ENCODE measurements around the gene SLC24A3.

The SLC24A3 gene

DNA sequence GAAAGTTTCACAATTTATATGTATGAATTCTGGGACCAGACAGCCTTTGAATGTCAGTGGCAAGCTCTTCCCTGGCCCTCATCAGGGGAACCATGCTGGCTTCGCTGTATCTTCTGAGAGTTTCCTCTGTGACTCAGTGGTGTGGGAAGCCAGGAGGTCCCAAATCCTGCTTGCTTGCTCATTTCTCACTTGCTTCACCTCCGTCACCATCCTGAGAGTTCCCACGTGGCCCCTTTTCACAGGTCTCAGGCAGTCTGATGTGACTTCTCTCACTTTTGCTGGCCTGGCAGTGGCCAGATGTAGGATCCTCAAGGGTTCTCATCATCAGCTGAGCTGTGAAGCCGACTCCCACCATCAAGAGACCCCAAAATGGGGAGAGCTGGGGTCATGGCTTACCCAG is 517.2 kb downstream of the SLC24A3 start:
- TF ChIP-seq, protein P1, sequence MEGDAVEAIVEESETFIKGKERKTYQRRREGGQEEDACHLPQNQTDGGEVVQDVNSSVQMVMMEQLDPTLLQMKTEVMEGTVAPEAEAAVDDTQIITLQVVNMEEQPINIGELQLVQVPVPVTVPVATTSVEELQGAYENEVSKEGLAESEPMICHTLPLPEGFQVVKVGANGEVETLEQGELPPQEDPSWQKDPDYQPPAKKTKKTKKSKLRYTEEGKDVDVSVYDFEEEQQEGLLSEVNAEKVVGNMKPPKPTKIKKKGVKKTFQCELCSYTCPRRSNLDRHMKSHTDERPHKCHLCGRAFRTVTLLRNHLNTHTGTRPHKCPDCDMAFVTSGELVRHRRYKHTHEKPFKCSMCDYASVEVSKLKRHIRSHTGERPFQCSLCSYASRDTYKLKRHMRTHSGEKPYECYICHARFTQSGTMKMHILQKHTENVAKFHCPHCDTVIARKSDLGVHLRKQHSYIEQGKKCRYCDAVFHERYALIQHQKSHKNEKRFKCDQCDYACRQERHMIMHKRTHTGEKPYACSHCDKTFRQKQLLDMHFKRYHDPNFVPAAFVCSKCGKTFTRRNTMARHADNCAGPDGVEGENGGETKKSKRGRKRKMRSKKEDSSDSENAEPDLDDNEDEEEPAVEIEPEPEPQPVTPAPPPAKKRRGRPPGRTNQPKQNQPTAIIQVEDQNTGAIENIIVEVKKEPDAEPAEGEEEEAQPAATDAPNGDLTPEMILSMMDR (conservative IDR thresholded peaks at IDR 0.05; ENCODE audit: low read length), result no peak
- DNase-seq (ENCODE audit: low read depth), result no peak
- H3K4me3 ChIP-seq (ENCODE audit: low read length), result no peak overlapping the region

DNA sequence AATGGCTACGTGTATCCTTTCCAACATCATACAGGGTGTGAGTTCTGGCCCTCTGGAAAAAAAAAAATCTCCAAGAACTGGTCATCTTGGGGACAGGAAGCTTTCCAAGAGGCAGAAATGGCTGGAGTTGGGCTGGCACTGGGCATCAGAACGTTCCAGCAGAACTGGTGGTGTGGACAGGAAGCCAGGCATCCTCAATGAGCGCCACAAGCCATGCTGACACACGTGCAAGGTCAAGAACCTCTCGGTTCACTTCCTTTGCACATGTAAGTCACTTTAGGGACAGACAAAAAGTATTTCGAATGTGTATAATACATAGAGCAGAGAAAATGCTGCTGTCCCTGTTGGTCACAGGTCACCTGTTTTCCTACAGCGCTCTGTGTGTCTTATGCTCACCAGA is 518.3 kb downstream of the SLC24A3 start:
- TF ChIP-seq, protein P1 (conservative IDR thresholded peaks at IDR 0.05; ENCODE audit: low read length), result no peak
- no peak overlapping the region for H3K4me3 ChIP-seq (ENCODE audit: low read length)
- no peak for DNase-seq (ENCODE audit: low read depth)

DNA sequence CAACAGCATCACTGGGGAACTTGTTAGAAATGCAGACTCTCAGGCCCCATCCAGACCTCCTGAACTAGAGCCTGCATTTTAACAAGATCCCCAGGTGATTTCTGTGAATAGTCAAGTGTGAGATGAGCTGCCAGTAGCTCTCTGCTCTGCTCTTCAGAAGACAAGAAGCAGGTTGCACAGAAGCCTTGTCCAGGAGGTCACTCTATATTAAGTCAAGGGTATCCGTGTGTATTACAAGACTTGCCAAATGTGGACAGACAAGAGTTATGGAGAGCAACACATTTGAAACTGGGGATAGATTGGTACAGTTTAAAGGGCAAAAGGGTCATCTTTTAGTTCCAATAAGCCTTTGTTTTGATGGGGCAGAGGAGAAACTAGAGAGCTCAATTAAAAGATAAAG is 522.4 kb downstream of the SLC24A3 start:
- no peak overlapping the region for H3K4me3 ChIP-seq (ENCODE audit: low read length)

DNA sequence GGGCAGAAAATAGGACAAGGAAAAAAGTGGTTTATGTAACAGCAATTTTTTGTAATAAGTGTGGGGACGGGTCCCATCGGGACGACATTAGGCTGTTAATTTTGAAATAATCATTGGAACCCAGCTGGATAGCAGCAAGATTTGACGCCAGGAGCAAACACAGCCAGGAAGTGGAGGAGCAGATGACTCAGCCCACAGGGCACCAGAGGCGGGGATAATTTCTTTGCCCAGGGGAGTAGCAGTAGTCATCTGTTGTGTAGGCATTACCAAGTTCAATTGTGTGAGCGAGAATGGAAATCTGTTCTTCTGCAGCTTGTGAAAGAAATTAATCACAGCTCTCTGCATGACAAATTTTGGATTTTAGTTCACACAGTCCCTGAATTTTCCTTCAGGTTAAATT is 523.0 kb downstream of the SLC24A3 start:
- H3K4me3 ChIP-seq (ENCODE audit: low read length), result no peak overlapping the region
- peak; percentile 88 for DNase-seq (ENCODE audit: low read depth)

More for the DNA sequence above, 522.4 kb downstream of the SLC24A3 start:
- no peak for DNase-seq (ENCODE audit: low read depth)
- TF ChIP-seq, protein P1 (conservative IDR thresholded peaks at IDR 0.05; ENCODE audit: low read length), result no peak

DNA sequence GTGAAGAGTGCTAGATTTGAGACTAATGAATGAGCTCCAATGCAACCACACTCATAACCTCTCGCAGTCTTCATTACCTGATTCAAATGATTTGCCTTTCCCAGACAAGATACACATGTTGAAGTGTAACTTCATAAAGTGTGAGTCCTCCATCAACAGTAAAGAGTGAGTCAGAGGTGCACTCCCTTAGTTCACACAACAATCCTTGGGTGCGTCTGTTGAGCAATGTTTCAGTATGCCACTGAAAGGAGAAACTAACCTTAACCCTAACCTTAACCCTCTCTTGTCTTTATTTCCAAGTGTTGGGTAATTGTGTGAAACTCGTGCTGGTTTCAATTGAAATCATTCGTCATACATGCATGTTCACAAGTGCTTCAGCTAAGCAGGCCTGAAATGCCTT is 524.6 kb downstream of the SLC24A3 start:
- no peak overlapping the region for H3K4me3 ChIP-seq (ENCODE audit: low read length)
- DNase-seq (ENCODE audit: low read depth), result peak; percentile 76

More for the DNA sequence above, 523.0 kb downstream of the SLC24A3 start:
- TF ChIP-seq, protein P1 (conservative IDR thresholded peaks at IDR 0.05; ENCODE audit: low read length), result no peak

DNA sequence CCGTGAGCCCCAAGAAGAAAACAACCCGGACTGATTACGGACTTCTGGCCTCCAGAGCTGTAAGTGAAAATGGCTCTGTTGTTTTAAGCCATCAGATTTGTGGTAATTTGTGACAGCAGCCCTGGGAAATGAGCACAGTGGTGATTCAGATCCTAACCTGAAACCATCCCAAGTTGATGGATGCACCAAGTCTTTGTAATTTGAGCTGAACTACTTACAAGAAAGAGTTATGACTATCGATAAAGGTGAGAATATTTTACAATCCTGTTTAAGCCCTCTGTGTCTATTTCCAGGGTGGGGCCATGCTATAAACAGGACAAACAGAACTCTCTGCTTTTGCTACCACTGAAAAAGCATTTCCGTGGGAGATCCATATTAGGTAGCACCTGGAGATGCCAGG is 526.5 kb downstream of the SLC24A3 start:
- TF ChIP-seq, protein P1 (conservative IDR thresholded peaks at IDR 0.05; ENCODE audit: low read length), result no peak
- no peak overlapping the region for H3K4me3 ChIP-seq (ENCODE audit: low read length)
- DNase-seq (ENCODE audit: low read depth), result no peak

More for the DNA sequence above, 524.6 kb downstream of the SLC24A3 start:
- TF ChIP-seq, protein P1 (conservative IDR thresholded peaks at IDR 0.05; ENCODE audit: low read length), result no peak

DNA sequence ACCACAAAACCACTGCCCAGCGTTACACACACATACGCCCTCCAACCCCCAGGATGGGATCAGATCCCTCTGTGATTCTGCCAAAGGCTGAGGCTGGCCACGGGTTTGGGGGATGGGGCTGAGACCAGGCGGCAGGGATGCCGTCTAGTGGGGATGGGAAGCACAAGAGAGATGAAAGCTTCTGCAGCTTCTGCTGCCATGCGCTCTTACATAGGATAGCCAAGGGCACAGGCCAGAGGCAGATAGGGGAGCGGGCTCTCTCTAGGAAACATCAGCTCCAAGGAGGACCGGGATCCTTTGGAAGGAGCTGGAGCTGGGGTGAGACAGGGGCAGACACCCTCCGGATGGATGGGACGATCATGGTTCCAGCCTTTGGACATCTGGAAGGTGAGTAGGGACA is 526.9 kb downstream of the SLC24A3 start:
- TF ChIP-seq, protein P1 (conservative IDR thresholded peaks at IDR 0.05; ENCODE audit: low read length), result no peak
- no peak overlapping the region for H3K4me3 ChIP-seq (ENCODE audit: low read length)
- no peak for DNase-seq (ENCODE audit: low read depth)

Measured in AG10803 (cell line).